Measurements from ENCODE around the gene LONRF3. TPM values are rescaled to one million over a fixed set of nuclear protein-coding genes. Genes with fewer than 3 reads are reported as not detected.

LONRF3 gene
- total RNA-seq, 2 donors from 2014 or later: 15.3 to 18.8 TPM

- DNase-seq (peak; percentile 64 to 72 (median 66)), ATAC-seq (peak; percentile 66)
- intact Hi-C loops (cut with DNase I): loop anchor here (5.0 kb wide), 1 partner anchor 220 kb away; no protein-coding TSS in a partner anchor
- no peak for TF ChIP-seq POLR2A (IDR thresholded peaks at IDR 0.05)
- TF ChIP-seq, protein P1, sequence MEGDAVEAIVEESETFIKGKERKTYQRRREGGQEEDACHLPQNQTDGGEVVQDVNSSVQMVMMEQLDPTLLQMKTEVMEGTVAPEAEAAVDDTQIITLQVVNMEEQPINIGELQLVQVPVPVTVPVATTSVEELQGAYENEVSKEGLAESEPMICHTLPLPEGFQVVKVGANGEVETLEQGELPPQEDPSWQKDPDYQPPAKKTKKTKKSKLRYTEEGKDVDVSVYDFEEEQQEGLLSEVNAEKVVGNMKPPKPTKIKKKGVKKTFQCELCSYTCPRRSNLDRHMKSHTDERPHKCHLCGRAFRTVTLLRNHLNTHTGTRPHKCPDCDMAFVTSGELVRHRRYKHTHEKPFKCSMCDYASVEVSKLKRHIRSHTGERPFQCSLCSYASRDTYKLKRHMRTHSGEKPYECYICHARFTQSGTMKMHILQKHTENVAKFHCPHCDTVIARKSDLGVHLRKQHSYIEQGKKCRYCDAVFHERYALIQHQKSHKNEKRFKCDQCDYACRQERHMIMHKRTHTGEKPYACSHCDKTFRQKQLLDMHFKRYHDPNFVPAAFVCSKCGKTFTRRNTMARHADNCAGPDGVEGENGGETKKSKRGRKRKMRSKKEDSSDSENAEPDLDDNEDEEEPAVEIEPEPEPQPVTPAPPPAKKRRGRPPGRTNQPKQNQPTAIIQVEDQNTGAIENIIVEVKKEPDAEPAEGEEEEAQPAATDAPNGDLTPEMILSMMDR (IDR thresholded peaks at IDR 0.05): peak; percentile 20 to 71 (median 58)
- Histone ChIP-seq H3K9me3 (no peaks in the 10 kb centered on the region), H3K4me3 (no peak overlapping the region), H3K36me3 (replicated peaks in 1 of 2; ENCODE audit: insufficient read depth in 1 of 2, low read depth in 2 of 2) (no peaks in the 10 kb centered on the region), H3K4me1 (no peaks in the 10 kb centered on the region), H3K27ac (no peak overlapping the region), H3K27me3 (no peaks in the 10 kb centered on the region)
- WGBS, 2 donors: 5% methylated on average over 7 of the region's 7 CpGs
Measured at GRCh38 chrX:119067023-119067739, 92.8 kb downstream of the LONRF3 start.

Other genes starting within 250 kb of the LONRF3 start
- gene IL13RA1, start 247.0 kb upstream of the LONRF3 start, total RNA-seq: 10 to 100 TPM; 15.2 to 23.6 TPM
- under 1 TPM in 1 of 2 donors, not detected in 1; 0.52 TPM for gene ZCCHC12, start 150.8 kb upstream of the LONRF3 start, total RNA-seq
- gene CT47C1, start 98.4 kb downstream of the LONRF3 start, total RNA-seq: not detected
- not detected for gene KIAA1210, start 153.2 kb downstream of the LONRF3 start, total RNA-seq

Data from body of pancreas (tissue), 4 donors.